Omental fat pad (tissue), 4 donors: ENCODE data around the gene VANGL1. TPM values are rescaled to one million over a fixed set of nuclear protein-coding genes. Genes with fewer than 3 reads are reported as not detected.

Experiments used
- ATAC-seq: fragments of 150-250 bp; one replicate; pipeline ENCODE4 v1.9.1; 2016; ENCODE audit warnings: mild to moderate bottlenecking, moderate library complexity; ENCODE audit not compliant: low FRiP score
- DNase-seq: peaks from one replicate; pipeline ENCODE4 v3.0.0-alpha.2; 2019; ENCODE audit warnings: low spot score
- total RNA-seq, 4 donors: library from RNA; depleted of rRNA; stranded (reverse); fragments of >200 nt; gene quantifications; one replicate each; pipeline ENCODE4 v1.1.0, GENCODE V29; 2016
- TF ChIP-seq, protein P1 (sequence below), 3 donors: fragments of 450-650 bp; IDR thresholded peaks; one replicate each; pipeline ENCODE4 v1.5.1; 2016 to 2017; ENCODE audit warnings: antibody characterized with exemption in 3 of 3, mild to moderate bottlenecking in 3 of 3, moderate library complexity in 2 of 3

The VANGL1 gene
- total RNA-seq, 4 donors from 2014 or later = 4.9 to 9.6 (median 6.5) TPM

DNA sequence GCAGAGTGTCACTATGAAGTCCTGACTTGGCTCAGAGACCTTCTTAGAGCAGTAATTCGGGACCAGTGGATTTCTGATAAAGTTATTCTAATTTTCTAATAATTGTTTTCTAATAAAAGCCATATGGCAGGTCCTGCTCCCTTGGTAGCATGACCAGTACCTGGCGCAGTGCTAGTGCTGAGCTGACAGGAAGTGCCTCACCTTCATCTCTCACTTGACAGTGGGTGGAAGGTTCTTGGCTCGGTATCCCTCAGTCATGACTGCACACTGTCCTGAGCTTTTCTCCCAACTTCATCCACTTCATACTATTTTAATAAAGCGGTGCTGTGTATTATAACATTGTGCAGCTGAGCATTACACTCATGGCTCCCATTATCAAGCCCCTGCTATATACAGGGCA lies 14.1 kb downstream of the VANGL1 start:
- TF ChIP-seq, protein P1, sequence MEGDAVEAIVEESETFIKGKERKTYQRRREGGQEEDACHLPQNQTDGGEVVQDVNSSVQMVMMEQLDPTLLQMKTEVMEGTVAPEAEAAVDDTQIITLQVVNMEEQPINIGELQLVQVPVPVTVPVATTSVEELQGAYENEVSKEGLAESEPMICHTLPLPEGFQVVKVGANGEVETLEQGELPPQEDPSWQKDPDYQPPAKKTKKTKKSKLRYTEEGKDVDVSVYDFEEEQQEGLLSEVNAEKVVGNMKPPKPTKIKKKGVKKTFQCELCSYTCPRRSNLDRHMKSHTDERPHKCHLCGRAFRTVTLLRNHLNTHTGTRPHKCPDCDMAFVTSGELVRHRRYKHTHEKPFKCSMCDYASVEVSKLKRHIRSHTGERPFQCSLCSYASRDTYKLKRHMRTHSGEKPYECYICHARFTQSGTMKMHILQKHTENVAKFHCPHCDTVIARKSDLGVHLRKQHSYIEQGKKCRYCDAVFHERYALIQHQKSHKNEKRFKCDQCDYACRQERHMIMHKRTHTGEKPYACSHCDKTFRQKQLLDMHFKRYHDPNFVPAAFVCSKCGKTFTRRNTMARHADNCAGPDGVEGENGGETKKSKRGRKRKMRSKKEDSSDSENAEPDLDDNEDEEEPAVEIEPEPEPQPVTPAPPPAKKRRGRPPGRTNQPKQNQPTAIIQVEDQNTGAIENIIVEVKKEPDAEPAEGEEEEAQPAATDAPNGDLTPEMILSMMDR (IDR thresholded peaks at IDR 0.05) = no peak
- no peak for ATAC-seq
- no peak for DNase-seq

DNA sequence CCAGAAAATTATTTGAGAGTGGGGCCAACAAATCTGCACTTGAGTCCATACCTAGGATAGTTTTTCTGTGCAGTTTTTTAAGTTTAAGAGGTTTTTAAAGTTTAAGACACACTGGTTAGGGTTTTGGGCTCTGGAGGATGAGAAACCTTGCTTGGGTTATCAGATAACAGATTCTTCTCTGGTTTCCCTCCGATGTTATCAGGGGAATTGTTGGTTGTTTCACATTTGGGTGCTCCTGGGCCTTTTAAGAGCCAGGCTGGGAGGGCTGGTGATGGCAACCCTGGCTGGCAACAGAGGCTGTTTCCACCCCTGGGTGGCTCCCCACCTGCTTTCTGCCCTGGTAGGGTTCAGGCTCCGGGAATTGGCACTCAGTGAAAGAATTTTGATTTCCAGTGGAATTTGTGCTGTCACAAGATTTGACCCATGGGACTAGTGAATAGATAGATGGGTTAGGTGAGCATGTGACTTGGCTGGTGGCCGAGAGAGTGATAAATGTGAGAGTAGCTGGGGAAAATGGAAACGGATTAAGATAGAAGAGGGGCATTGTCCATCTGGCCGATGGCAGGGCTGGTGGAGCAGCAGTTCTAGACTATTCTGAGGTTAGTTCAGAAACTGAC lies 14.8 kb downstream of the VANGL1 start:
- DNase-seq = no peak
- TF ChIP-seq, protein P1 (IDR thresholded peaks at IDR 0.05) = no peak
- ATAC-seq = no peak

DNA sequence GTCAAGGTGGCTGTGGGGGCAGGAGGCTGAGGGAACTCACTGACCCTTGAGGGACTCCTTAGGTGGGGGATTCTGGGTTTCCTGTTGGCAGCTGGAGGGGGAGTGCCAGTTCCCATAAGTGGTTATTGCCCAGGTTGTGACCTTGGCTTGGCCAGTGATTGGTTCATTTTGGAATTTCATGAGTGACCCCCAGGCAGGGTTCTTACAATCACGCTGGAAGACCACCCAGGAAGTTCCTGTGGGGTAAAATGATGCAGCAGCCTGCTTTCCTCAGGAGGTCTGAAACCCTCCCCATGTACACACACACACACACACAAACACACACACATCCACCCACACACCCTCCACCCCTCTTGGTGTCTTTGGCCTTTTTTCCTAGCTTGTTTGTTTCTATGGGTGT lies 16.9 kb downstream of the VANGL1 start:
- TF ChIP-seq, protein P1 (IDR thresholded peaks at IDR 0.05) = no peak
- no peak for ATAC-seq
- no peak for DNase-seq

DNA sequence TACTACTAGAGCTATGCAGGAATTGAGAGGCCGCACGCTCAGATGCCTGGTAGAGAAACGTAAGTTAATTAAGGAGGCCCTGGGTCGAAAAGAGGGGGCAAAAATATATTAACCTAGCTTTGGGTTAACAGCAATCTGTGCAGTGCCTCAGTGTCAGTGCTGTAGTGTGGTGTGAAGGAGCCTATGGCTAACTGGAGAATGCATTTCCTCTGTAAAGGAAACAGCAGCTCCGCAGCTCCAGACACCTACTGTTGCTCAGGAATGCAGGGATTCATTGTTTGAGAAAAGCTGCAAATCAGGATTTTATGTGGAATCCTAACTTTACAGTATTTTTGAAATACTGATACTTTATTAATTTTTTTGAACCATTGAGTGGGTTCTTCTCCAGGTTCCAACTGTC lies 18.4 kb downstream of the VANGL1 start:
- DNase-seq (no peak), ATAC-seq (no peak)
- TF ChIP-seq, protein P1 (IDR thresholded peaks at IDR 0.05) = no peak

DNA sequence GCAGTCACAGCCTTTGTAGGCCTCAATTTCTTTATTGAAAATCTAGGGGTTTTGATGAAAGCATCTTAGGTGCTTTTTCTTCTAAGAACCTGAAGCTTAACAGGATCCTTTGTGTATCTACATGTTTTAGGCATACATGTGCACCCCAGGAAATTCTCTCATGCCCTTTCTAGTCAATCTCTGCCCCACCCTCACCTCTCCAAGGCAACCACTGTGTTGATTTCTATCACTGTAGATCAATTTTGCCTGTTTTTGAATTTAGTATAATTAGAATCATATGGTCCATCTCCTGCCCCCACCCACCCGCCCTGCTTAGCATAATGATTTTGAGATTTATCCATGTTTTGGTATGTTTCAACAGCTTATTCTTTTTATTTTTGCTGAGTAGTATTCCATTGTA lies 19.4 kb downstream of the VANGL1 start:
- ATAC-seq (no peak), DNase-seq (no peak)
- TF ChIP-seq, protein P1 (IDR thresholded peaks at IDR 0.05) = no peak

DNA sequence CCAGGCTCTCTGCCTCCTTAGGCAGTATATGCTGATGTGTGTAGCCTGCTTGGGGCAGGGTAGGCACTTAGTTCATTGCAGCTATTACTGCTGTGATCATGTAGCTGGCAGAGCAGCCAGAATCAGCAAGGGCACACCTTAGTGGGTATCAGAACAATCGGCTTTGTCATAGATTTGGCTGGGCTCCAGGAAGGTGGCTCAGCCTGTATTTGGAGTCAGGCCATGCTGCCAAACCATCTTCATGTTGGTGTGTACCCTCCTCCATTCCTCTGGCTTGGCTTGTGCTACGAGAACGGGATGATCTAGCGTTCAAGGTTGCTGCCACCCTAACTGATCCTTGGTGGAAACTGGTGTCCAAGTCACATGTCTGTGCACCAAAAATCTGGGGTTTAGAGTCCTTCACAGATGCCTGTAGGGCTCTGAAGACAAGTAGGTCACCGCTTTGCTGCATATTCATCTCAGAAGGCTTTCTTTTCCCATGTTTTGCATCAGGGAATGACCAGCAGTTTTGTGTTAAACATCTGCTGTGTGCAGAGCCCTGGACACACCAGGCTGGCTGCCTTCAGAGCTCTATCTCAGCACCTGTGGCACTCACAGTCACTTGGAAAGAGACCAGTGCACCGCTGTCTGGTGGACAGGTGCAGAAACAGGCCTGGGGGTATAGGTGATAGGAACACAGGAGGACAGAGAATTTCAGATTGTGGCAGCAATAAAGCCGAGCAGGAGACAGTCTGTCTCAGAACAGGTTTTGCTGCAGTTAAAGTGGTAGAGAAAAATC lies 23.7 kb downstream of the VANGL1 start:
- TF ChIP-seq, protein P1 (IDR thresholded peaks at IDR 0.05) = no peak
- DNase-seq = no peak
- ATAC-seq = no peak

DNA sequence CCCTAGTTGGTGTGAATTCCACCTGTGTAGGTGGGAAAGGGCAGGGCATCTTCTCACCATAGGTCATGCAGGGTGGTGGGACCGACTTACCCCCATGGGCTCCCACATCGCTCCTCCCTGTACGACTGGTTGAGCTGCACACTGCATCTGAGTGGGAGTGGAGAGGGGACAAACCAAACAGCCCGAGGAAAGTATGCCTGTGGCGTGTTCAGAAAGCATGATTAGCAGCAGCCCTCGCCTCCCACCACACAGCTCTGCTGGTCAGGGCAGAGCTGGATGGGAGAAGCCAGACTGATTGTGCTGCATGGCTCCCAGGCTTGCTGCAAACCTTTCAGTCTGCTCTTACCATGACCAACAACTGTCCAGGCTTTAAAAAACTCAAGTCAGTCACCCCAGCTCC lies 24.4 kb downstream of the VANGL1 start:
- TF ChIP-seq, protein P1 (IDR thresholded peaks at IDR 0.05) = no peak
- DNase-seq = no peak
- ATAC-seq = no peak
